Left ventricle myocardium inferior (tissue), 1 donor: Measurements from ENCODE around the gene LSM12. TPM values are rescaled to one million over a fixed set of nuclear protein-coding genes. Genes with fewer than 3 reads are reported as not detected.

Experiments
- DNase-seq: peaks from one replicate; pipeline ENCODE4 v3.0.0-alpha.2; 2020
- H3K27ac ChIP-seq: fragments of 200-600 bp; replicated peaks from 2 replicates; pipeline ENCODE4 v1.8.0; 2021
- H3K27me3 ChIP-seq: fragments of 200-600 bp; 2 replicates; pipeline ENCODE4 v1.8.0; 2021; ENCODE audit warnings: low read depth
- H3K36me3 ChIP-seq: fragments of 200-600 bp; 2 replicates; pipeline ENCODE4 v1.8.0; 2021
- H3K4me1 ChIP-seq: fragments of 200-600 bp; 2 replicates; pipeline ENCODE4 v1.8.0; 2021
- H3K4me3 ChIP-seq: fragments of 200-600 bp; 2 replicates; pipeline ENCODE4 v1.8.0; 2021; ENCODE audit warnings: mild to moderate bottlenecking, moderate library complexity
- H3K9me3 ChIP-seq: fragments of 200-600 bp; replicated peaks from 2 replicates; pipeline ENCODE4 v1.8.0; 2021
- intact Hi-C: fragments of 100-400 bp; cut with micrococcal nuclease; formaldehyde crosslinking; loops from one replicate; pipeline ENCODE4 v1.11.0; 2022
- total RNA-seq: library from RNA; stranded (reverse); fragmentation: NEBNext Ultra II Directional; extraction: Animal tissue kit (Norgen Biotek cat#: 25700); gene quantifications from one replicate; pipeline ENCODE4 v1.2.1, GENCODE V29; 2021
- TF ChIP-seq, protein P1 (sequence below): fragments of 200-600 bp; IDR thresholded peaks from 2 replicates; pipeline ENCODE4 v1.8.0; 2021; ENCODE audit warnings: antibody characterized with exemption, mild to moderate bottlenecking, borderline replicate concordance
- donor health status: DM: no; HTN: yes; CAD: no; lungs with severe emphysema.

Gene LSM12
- total RNA-seq, 1 donor from 2014 or later, result 41.2 TPM

DNA sequence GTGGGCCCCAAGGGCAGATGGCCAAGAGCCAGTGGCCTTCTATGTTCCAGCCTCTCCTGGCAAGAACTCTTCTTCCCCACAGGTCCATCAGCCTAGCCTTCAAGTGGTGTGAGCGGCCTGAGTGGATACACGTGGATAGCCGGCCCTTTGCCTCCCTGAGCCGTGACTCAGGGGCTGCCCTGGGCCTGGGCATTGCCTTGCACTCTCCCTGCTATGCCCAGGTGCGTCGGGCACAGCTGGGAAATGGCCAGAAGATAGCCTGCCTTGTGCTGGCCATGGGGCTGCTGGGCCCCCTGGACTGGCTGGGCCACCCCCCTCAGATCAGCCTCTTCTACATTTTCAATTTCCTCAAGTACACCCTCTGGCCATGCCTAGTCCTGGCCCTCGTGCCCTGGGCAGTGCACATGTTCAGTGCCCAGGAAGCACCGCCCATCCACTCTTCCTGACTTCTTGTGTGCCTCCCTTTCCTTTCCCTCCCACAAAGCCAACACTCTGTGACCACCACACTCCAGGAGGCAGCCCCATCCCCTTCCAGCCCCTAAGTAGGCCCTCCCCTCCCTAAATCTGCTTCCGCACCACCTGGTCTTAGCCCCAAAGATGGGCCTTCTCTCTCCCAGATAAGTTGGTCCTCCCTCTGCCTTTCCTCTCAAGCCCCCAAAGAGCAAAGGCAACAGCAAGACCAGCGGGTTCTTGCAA lies 9.3 kb upstream of the LSM12 start:
- no peak for DNase-seq
- TF ChIP-seq, protein P1, sequence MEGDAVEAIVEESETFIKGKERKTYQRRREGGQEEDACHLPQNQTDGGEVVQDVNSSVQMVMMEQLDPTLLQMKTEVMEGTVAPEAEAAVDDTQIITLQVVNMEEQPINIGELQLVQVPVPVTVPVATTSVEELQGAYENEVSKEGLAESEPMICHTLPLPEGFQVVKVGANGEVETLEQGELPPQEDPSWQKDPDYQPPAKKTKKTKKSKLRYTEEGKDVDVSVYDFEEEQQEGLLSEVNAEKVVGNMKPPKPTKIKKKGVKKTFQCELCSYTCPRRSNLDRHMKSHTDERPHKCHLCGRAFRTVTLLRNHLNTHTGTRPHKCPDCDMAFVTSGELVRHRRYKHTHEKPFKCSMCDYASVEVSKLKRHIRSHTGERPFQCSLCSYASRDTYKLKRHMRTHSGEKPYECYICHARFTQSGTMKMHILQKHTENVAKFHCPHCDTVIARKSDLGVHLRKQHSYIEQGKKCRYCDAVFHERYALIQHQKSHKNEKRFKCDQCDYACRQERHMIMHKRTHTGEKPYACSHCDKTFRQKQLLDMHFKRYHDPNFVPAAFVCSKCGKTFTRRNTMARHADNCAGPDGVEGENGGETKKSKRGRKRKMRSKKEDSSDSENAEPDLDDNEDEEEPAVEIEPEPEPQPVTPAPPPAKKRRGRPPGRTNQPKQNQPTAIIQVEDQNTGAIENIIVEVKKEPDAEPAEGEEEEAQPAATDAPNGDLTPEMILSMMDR, result no peak
- H3K36me3 ChIP-seq, result peaks cover 69% of the 10 kb centered on the region
- no peaks in the 10 kb centered on the region for H3K27me3 ChIP-seq
- intact Hi-C loops, result no loop called here
- no peaks in the 10 kb centered on the region for H3K9me3 ChIP-seq
- peak overlapping the region; percentile 33 for H3K27ac ChIP-seq
- H3K4me1 ChIP-seq, result peaks cover 48% of the 10 kb centered on the region
- H3K4me3 ChIP-seq, result no peak overlapping the region

DNA sequence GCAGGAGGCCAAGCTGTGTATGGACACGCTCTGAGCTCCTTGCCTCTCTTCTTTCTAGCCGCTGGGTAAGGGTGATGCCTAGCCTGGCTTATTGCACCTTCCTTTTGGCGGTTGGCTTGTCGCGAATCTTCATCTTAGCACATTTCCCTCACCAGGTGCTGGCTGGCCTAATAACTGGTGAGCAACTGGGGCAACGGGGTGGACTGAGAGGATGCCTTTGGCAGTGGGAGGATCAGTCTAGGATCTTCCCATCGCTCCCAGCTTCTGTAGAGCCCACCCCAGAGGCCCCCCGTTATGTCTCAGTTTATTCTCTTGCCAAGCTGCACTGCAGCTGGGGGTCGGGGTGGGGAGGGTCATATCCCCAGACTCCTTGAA lies 8.4 kb upstream of the LSM12 start:
- peaks cover 61% of the 10 kb centered on the region for H3K36me3 ChIP-seq
- intact Hi-C loops, result no loop called here
- H3K27ac ChIP-seq, result no peak overlapping the region

DNA sequence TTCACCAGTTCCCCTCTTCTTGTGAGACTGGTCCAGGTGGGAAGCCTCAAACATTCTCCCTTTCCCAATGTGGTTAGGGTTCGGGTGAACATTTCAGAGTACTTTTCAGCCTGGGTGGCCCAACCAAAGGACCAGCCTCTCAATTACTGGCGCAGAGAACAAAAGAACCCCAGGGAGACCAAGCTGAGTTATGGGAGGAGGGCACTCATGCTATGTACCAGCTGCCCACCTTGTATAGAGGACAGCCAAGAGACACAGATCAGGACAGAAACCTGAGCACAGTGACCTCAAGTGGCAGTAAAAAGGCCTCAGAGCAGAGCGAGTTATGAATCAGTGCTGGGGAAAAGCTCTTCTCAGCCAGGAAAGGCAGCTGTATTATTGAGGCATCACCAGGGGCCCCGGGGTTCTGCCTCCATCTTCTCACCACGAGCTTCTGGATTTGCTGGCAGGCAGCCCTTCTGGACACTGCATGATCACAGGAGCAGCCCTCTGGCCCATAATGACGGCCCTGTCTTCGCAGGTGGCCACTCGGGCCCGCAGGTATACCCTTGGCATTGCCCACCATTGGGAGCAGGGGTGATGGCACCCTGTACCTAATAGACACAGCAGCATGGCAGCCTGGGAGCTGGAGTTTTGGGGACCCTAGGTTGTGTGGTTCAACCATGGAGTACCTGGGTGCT lies 7.9 kb upstream of the LSM12 start:
- H3K36me3 ChIP-seq, result peaks cover 56% of the 10 kb centered on the region
- H3K4me1 ChIP-seq, result peaks cover 59% of the 10 kb centered on the region
- TF ChIP-seq, protein P1, result no peak
- intact Hi-C loops, result no loop called here
- no peak for DNase-seq
- H3K27me3 ChIP-seq, result no peaks in the 10 kb centered on the region
- no peak overlapping the region for H3K4me3 ChIP-seq
- no peaks in the 10 kb centered on the region for H3K9me3 ChIP-seq
- H3K27ac ChIP-seq, result no peak overlapping the region

More for the DNA sequence above, 8.4 kb upstream of the LSM12 start:
- H3K4me3 ChIP-seq, result no peak overlapping the region
- TF ChIP-seq, protein P1, result no peak
- DNase-seq, result no peak
- no peaks in the 10 kb centered on the region for H3K27me3 ChIP-seq
- peaks cover 54% of the 10 kb centered on the region for H3K4me1 ChIP-seq
- no peaks in the 10 kb centered on the region for H3K9me3 ChIP-seq

DNA sequence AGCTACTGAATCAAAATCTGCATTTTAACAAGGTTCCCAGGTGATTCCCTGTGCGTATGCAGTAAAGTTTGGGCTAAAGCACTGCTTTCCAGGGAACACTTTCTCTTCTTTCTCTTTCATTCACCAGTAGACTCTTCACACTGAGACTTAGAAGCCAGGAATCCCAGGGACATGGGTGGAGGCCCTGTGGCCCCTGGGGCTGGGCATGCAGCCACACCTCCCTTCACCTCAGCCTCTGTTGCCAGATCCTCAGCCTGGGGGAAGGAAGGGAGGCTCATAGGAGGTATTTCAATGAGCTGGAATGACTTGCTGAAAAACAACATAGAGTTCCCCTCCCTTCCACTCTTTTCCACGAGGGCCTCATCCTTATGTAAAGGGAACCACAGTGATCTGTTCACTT lies 5.3 kb upstream of the LSM12 start:
- Histone ChIP-seq H3K4me1 (peaks cover 57% of the 10 kb centered on the region), H3K36me3 (peaks cover 30% of the 10 kb centered on the region), H3K27ac (peak overlapping the region; percentile 95), H3K27me3 (no peaks in the 10 kb centered on the region), H3K4me3 (peak overlapping the region; percentile 91), H3K9me3 (no peaks in the 10 kb centered on the region)
- TF ChIP-seq, protein P1, result no peak
- intact Hi-C loops, result no loop called here
- no peak for DNase-seq

DNA sequence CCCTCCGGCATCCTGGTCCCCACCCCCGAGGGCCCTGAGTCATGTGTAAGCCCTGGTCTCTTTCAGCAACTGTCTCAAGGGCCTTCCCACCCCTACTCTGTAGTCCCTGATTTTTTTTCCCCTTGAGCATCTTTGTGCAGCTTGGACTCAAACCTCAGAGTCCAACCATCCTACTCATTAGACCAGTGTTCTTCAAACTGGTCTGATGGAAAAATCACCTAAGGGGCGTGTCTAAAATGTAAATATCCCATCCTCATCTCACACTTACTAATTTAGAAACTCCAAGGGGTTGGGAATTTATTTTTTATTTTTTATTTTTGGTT lies 4.7 kb upstream of the LSM12 start:
- peak overlapping the region; percentile 91 for H3K4me3 ChIP-seq
- no peaks in the 10 kb centered on the region for H3K9me3 ChIP-seq
- TF ChIP-seq, protein P1, result no peak
- peaks cover 54% of the 10 kb centered on the region for H3K4me1 ChIP-seq
- intact Hi-C loops, result no loop called here
- DNase-seq, result no peak
- no peaks in the 10 kb centered on the region for H3K27me3 ChIP-seq
- H3K36me3 ChIP-seq, result peaks cover 23% of the 10 kb centered on the region
- peak overlapping the region; percentile 95 for H3K27ac ChIP-seq
